ENCODE measurements around the gene ATOX1.

The ATOX1 gene

DNA sequence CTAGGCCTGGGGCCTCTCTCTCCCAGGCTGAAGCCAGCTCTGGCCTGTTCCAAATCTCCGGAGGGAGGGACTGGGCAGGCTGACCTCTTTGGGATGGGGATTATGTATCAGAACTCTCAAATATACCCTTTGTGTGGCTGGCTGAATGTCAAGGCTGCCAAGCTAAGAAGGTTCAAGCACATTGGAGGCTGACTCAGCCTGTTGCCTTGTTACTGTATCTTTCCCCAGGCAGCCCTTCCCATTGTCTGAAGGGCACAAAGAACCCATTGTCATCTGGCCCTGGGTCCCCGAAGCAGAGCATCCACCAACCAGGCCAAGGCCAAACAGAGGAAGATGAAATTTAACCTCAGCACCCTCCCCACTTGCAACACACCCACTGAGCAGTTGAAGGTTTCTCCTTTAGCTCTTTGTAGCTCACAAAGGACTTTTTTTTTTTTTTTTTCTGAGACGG, 64.4 kb downstream of the ATOX1 start:
- TF ChIP-seq, protein P1, sequence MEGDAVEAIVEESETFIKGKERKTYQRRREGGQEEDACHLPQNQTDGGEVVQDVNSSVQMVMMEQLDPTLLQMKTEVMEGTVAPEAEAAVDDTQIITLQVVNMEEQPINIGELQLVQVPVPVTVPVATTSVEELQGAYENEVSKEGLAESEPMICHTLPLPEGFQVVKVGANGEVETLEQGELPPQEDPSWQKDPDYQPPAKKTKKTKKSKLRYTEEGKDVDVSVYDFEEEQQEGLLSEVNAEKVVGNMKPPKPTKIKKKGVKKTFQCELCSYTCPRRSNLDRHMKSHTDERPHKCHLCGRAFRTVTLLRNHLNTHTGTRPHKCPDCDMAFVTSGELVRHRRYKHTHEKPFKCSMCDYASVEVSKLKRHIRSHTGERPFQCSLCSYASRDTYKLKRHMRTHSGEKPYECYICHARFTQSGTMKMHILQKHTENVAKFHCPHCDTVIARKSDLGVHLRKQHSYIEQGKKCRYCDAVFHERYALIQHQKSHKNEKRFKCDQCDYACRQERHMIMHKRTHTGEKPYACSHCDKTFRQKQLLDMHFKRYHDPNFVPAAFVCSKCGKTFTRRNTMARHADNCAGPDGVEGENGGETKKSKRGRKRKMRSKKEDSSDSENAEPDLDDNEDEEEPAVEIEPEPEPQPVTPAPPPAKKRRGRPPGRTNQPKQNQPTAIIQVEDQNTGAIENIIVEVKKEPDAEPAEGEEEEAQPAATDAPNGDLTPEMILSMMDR (IDR thresholded peaks at IDR 0.05; ENCODE audit: low read depth, low read length), result no peak
- Histone ChIP-seq H3K9me3 (ENCODE audit: severe bottlenecking) (no peaks in the 10 kb centered on the region), H3K36me3 (no peaks in the 10 kb centered on the region), H3K27me3 (ENCODE audit: insufficient read depth, low read depth, severe bottlenecking) (no peaks in the 10 kb centered on the region), H3K4me3 (ENCODE audit: low read depth, low read length) (no peak overlapping the region), H3K27ac (no peak overlapping the region; the same call in 1 of the 2 replicates)
- no peak for DNase-seq
